Astrocyte (in vitro differentiated cells and primary cell): Measurements from ENCODE around the gene ONECUT2.

ENCODE experiments used
- CTCF ChIP-seq: IDR thresholded peaks from 2 replicates; pipeline ENCODE4 v1.5.1; 2011; ENCODE audit warnings: low read depth, mild to moderate bottlenecking, inconsistent platforms, low read length, moderate library complexity; ENCODE audit not compliant: insufficient read depth
- EZH2 ChIP-seq: IDR thresholded peaks from 2 replicates; pipeline ENCODE4 v1.6.1; 2012; ENCODE audit warnings: mild to moderate bottlenecking, low read length, inconsistent platforms; ENCODE audit not compliant: insufficient read depth

- no peak for TF ChIP-seq CTCF
- TF ChIP-seq EZH2 = no peak
Measured at GRCh38 chr18:57480733-57481132, 45.6 kb downstream of the ONECUT2 start.
